ENCODE results near the gene RMRP.

GRCh38 chr9:35691334-35691650, 33.5 kb upstream of the RMRP start:
- TF ChIP-seq ARNT (IDR thresholded peaks at IDR 0.05) = no peak
- no peak for TF ChIP-seq ZNF785 (CRISPR knock-in tag; IDR thresholded peaks at IDR 0.05)
- TF ChIP-seq RB1 (IDR thresholded peaks at IDR 0.05; ENCODE audit: low read depth) = no peak
- TF ChIP-seq NONO (IDR thresholded peaks at IDR 0.05; ENCODE audit: low read depth in 2 of 2, low read length in 1 of 2) = no peak
- no peak for TF ChIP-seq POLR2A (conservative IDR thresholded peaks at IDR 0.05)
- no peak for TF ChIP-seq CTCF (IDR thresholded peaks at IDR 0.05 in 2 of 3, conservative IDR thresholded peaks at IDR 0.05 in 1 of 3; ENCODE audit: insufficient read depth in 2 of 3, low read depth in 1 of 3, low read length in 3 of 3)
- no peak for TF ChIP-seq SRSF9 (IDR thresholded peaks at IDR 0.05; ENCODE audit: borderline replicate concordance, low read depth, low read length)
- no peak for TF ChIP-seq EHMT2 (IDR thresholded peaks at IDR 0.05)
- TF ChIP-seq, protein P1, sequence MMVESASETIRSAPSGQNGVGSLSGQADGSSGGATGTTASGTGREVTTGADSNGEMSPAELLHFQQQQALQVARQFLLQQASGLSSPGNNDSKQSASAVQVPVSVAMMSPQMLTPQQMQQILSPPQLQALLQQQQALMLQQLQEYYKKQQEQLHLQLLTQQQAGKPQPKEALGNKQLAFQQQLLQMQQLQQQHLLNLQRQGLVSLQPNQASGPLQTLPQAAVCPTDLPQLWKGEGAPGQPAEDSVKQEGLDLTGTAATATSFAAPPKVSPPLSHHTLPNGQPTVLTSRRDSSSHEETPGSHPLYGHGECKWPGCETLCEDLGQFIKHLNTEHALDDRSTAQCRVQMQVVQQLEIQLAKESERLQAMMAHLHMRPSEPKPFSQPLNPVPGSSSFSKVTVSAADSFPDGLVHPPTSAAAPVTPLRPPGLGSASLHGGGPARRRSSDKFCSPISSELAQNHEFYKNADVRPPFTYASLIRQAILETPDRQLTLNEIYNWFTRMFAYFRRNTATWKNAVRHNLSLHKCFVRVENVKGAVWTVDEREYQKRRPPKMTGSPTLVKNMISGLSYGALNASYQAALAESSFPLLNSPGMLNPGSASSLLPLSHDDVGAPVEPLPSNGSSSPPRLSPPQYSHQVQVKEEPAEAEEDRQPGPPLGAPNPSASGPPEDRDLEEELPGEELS (CRISPR knock-in tag; IDR thresholded peaks at IDR 0.05; ENCODE audit: borderline replicate concordance) = no peak
- no peak for TF ChIP-seq ZNF24 (IDR thresholded peaks at IDR 0.05)
